NCI-H524 treated with DMSO at 0.1 percent for 48 hours (cell line): ENCODE results near the gene ATP1A4.

Source experiments
- DNase-seq: peaks from one replicate; lab custom pipeline; 2025; lab: John Stamatoyannopoulos, UW

Gene ATP1A4

GRCh38 chr1:160206421-160207117 is 55.2 kb downstream of the ATP1A4 start:
- no peak for DNase-seq

GRCh38 chr1:160207118-160207650 is 55.8 kb downstream of the ATP1A4 start:
- no peak for DNase-seq

GRCh38 chr1:160207771-160208556 is 56.6 kb downstream of the ATP1A4 start:
- no peak for DNase-seq

GRCh38 chr1:160208557-160209320 is 57.3 kb downstream of the ATP1A4 start:
- no peak for DNase-seq

- DNase-seq = no peak
Observed at GRCh38 chr1:160209321-160210046, 58.1 kb downstream of the ATP1A4 start.

- no peak for DNase-seq
Observed at GRCh38 chr1:160210561-160210960, 59.2 kb downstream of the ATP1A4 start.

- DNase-seq = no peak
Observed at GRCh38 chr1:160211046-160211790, 59.8 kb downstream of the ATP1A4 start.

GRCh38 chr1:160214481-160215140 is 63.2 kb downstream of the ATP1A4 start:
- DNase-seq = no peak

- no peak for DNase-seq
Observed at GRCh38 chr1:160216301-160216700, 64.9 kb downstream of the ATP1A4 start.

- no peak for DNase-seq
Observed at GRCh38 chr1:160217481-160218051, 66.2 kb downstream of the ATP1A4 start.

- no peak for DNase-seq
Observed at GRCh38 chr1:160219062-160219929, 67.9 kb downstream of the ATP1A4 start.

GRCh38 chr1:160220301-160220700 is 68.9 kb downstream of the ATP1A4 start:
- no peak for DNase-seq

- DNase-seq = no peak
Observed at GRCh38 chr1:160221089-160221488, 69.7 kb downstream of the ATP1A4 start.

GRCh38 chr1:160222546-160222945 is 71.1 kb downstream of the ATP1A4 start:
- DNase-seq = no peak

- DNase-seq = no peak
Observed at GRCh38 chr1:160224606-160225005, 73.2 kb downstream of the ATP1A4 start.

GRCh38 chr1:160225345-160225744 is 73.9 kb downstream of the ATP1A4 start:
- DNase-seq = no peak

- DNase-seq = no peak
Observed at GRCh38 chr1:160226623-160227022, 75.2 kb downstream of the ATP1A4 start.

GRCh38 chr1:160227034-160227433 is 75.6 kb downstream of the ATP1A4 start:
- DNase-seq = no peak

GRCh38 chr1:160227561-160227960 is 76.2 kb downstream of the ATP1A4 start:
- DNase-seq = no peak
